LNCAP (cell line): Measurements from ENCODE around the gene ZBTB24.

Experiments
- TF ChIP-seq, protein P1 (sequence below): fragments of 450-650 bp; IDR thresholded peaks from 2 replicates; pipeline ENCODE4 v1.5.1; 2017; ENCODE audit warnings: mild to moderate bottlenecking

The ZBTB24 gene

DNA sequence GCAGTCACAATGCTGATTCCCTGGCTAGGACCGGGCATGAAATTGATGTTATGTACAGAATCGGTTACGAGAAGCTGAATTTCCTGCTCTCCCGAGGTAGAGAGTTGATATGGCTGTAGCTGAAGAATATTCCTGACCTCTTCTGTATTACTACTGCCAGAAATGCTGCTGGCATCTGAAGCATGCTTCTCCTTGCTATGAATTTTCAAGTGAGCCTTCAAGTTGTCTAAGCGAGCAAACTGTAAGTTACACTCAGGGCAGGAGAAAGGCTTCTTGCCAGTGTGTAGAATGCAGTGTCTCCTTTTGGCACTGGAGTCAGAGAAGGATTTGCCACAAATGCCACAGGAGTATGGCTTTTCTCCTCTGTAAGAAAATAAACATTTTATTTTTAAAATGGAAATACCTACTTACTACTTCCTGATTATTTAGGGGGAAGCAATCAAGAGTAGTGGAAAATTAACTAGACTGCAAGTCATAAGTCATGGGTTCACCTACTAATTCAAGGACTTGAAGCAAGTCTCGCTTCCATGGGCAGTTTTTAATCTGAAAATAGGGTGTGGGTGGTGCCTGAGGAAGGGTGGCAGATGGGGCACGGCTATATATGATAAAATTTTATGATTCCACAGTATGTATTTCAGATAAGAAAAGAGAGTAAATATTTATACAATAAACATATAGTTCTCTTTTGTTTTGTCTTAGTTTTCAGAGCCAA, 16.7 kb downstream of the ZBTB24 start:
- TF ChIP-seq, protein P1, sequence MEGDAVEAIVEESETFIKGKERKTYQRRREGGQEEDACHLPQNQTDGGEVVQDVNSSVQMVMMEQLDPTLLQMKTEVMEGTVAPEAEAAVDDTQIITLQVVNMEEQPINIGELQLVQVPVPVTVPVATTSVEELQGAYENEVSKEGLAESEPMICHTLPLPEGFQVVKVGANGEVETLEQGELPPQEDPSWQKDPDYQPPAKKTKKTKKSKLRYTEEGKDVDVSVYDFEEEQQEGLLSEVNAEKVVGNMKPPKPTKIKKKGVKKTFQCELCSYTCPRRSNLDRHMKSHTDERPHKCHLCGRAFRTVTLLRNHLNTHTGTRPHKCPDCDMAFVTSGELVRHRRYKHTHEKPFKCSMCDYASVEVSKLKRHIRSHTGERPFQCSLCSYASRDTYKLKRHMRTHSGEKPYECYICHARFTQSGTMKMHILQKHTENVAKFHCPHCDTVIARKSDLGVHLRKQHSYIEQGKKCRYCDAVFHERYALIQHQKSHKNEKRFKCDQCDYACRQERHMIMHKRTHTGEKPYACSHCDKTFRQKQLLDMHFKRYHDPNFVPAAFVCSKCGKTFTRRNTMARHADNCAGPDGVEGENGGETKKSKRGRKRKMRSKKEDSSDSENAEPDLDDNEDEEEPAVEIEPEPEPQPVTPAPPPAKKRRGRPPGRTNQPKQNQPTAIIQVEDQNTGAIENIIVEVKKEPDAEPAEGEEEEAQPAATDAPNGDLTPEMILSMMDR: no peak

DNA sequence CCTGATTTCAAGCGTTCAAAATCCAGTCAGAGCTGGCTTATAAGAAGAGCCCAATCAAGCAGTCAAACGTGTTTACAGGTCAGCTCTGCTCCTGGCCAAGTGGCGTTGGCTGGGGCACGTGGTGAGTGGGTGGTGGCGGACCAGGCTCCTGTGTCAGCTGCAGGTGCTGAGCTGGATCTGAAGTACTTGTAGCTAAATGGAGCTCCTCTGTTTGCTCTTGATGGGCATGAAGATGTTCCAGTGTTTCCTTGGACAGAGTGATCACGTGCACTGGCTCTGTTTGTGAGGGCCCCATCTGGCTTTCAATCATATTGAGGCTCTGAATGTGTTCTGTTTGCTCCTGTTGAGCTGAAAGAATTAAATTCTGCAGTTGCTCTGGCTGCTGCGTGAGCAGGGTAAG, 17.2 kb downstream of the ZBTB24 start:
- TF ChIP-seq, protein P1: no peak

DNA sequence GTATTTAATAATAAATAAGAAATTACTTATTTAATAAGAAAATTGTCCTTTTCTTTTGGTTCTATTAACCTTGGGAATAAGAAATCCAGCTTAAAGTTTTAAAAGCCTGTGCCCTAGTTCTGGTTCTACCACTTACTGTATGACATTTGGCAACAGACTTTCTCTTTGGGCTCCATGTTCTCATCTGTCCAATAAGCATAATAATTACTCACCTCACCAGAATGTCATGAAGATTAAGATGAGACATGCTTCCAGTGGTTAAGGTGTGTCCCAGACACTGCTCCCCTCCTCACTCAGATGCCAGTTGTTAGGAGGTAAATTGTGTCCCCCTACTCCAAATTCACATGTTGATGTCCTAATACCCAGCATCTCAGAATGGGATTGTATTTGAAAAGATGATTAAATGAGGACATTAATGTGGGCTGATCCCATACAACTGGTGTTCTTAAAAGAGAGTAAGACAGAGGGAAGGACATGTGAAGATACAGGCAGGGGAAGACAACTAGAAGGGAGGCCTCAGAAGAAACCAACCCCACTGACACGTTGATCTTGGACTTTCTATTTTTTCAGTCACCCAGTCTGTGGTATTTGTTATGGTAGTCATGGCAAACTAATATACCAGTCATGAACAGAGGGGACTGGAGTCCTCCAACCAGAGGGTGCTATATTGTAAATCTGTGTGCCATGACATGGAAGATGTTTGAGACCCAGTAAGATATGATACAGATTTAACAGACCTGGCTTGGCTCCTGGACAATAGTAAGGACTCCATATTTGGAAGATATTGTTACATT, 21.1 kb downstream of the ZBTB24 start:
- TF ChIP-seq, protein P1: no peak

DNA sequence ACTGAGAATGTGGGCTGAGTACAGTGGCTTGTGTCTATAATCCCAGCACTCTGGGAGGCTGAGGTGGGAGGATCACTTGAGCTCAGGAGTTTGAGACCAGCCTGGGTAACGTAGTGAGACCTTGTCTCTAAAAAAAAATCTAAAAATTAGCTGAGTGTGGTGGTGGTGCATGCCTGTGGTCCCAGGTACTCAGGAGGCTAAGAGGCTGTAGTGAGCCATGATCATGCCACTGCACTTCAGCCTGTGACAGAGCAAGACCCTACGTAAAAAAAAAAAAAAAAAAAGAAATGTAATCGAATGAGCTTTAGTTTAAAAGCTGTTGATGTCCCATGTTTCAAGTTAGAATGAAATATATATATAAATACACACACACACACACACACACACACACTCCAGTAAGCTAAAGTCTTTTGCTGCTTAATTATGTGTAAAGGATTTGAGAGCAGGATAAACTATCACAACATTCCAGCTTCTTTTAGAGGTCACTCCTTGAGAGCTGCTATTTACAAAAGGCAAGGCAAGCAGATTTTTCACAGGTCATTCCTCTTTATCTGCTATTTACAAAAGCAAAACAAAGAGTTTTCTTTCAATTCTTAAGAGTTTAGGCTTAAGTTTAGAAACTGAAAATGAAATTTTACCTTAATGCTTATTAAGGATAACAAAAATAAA, 22.7 kb downstream of the ZBTB24 start:
- TF ChIP-seq, protein P1: no peak

DNA sequence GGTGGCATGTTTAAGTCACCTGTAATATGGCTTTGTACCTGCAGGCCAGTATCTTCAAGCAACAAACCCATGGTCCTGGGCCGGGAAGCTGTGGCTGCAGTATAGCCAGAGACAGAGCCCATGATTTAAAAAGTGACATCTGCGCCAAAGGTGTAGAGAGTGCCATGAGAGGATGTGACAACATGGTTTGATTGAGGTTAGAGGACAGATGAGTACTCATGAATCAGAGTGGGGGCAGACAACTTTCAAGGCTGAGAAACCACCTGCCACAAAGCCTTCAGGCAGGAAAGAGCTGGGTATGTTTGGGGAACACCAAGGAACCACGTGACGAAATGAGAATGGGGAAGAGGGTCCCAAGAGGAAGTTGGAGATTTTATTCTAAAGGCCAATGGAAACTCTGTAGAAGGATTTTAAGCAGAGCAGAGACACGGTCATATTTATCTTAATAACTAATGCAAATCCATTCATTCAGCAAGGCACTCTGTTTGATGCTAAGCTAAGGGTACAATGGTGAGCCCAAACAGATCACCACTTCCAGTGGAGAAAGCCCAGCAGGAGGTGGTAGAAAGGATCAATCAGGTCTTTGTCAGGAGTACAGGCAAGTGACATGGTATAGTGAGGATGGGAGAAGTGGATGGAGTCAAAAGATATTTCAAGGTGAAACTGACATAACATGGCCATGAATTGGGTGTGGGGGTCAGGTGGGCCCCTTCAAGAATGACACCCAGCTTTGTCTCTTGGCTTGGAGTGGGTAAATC, 24.1 kb downstream of the ZBTB24 start:
- TF ChIP-seq, protein P1: no peak

DNA sequence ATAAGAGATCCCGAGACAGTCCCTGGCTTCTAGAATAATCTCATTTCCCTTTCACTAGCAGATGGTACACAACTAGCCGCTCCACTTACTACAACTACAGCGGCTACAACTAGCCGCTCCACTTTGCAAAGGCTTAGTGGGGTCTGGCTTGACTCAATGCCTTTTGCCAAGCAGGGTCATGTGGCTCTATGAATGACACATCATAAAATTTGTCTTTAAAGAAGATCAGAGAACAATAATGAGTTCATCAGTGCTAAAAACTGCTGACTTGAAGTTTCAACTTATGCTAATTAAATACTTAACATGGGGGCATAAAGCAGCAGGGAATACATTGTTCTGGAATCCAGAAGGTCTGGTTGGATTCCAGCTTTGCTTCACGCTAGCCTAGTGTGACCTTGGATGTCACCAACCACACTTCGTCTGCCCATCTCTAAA, 25.4 kb downstream of the ZBTB24 start:
- TF ChIP-seq, protein P1: no peak
